NCI-H345 treated with DMSO at 0.1 percent for 48 hours (cell line): Measurements from ENCODE around the gene GFAP.
"Not testable (repeated sequence)": the region's sequence is repeated elsewhere in the genome, so short reads cannot be mapped to it uniquely, and the experiment has no call there.

Source experiments
- DNase-seq: peaks from one replicate; lab custom pipeline; 2025; ENCODE audit not compliant: unreplicated experiment; lab: John Stamatoyannopoulos, UW

The GFAP gene

GRCh38 chr17:44915321-44915726 lies at the start of gene GFAP:
GFAP (minus strand) TSS chr17:44915500; CDS start chr17:44915486, 14 bp downstream.
- DNase-seq, result no peak

- DNase-seq, result no peak
These were observed 46.6 kb upstream of the GFAP start for GRCh38 chr17:44961921-44962350.

- no peak for DNase-seq
These were observed 45.4 kb upstream of the GFAP start for GRCh38 chr17:44960691-44961090.

- no peak for DNase-seq
These were observed 44.7 kb upstream of the GFAP start for GRCh38 chr17:44959821-44960531.

GRCh38 chr17:44956998-44957981 lies 42.0 kb upstream of the GFAP start:
- DNase-seq, result no peak

- DNase-seq, result no peak
These were observed 40.5 kb upstream of the GFAP start for GRCh38 chr17:44955674-44956425.

- DNase-seq, result no peak
These were observed 37.7 kb upstream of the GFAP start for GRCh38 chr17:44952946-44953475.

GRCh38 chr17:44948315-44948795 lies 33.1 kb upstream of the GFAP start:
- no peak for DNase-seq

GRCh38 chr17:44947461-44948314 lies 32.4 kb upstream of the GFAP start, which contains the start of gene KIF18B:
KIF18B (minus strand) TSS chr17:44947773; CDS start chr17:44936344, 11,429 bp downstream.
- peak; percentile 93 for DNase-seq

GRCh38 chr17:44945652-44946051 lies 30.4 kb upstream of the GFAP start:
- not testable (repeated sequence) for DNase-seq

- no peak for DNase-seq
These were observed 27.2 kb upstream of the GFAP start for GRCh38 chr17:44942456-44942855.

GRCh38 chr17:44941712-44942331 lies 26.5 kb upstream of the GFAP start:
- no peak for DNase-seq

GRCh38 chr17:44940768-44941167 lies 25.5 kb upstream of the GFAP start:
- no peak for DNase-seq

- DNase-seq, result no peak
These were observed 25.0 kb upstream of the GFAP start for GRCh38 chr17:44940317-44940716.

- no peak for DNase-seq
These were observed 19.8 kb upstream of the GFAP start for GRCh38 chr17:44935116-44935515.

GRCh38 chr17:44934745-44935105 lies 19.4 kb upstream of the GFAP start:
- DNase-seq, result no peak

- DNase-seq, result no peak
These were observed 18.8 kb upstream of the GFAP start for GRCh38 chr17:44933824-44934744.

- DNase-seq, result no peak
These were observed 17.4 kb upstream of the GFAP start for GRCh38 chr17:44932787-44933097.
